NCI-H526 (cell line): ENCODE measurements around the gene RETREG1.
"Not testable (repeated sequence)": the region's sequence is repeated elsewhere in the genome, so short reads cannot be mapped to it uniquely, and the experiment has no call there.

Source experiments
- DNase-seq, 2 experiments: peaks; one replicate each; lab custom pipeline; 2025; lab: John Stamatoyannopoulos, UW

The RETREG1 gene

DNA sequence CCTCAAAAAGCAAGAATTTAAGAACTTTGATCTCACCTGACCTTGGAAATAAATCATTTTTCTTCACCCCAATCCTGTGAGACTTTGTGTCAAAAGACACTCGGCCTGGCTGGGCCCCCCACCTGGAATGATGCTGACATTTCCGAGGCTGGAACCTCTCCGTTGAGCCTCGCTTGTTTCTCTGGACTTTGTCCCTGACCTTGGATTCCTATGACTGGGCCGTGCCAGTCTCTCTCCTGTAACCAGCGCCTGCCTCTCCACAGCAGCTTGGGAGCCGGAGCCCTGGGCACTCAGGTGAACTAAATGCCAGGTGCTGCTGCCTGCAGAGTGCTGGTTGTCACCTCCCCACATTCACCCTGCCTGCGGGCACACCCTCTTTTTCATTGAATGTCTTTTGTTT is 62.7 kb downstream of the RETREG1 start:
- no peak for DNase-seq

DNA sequence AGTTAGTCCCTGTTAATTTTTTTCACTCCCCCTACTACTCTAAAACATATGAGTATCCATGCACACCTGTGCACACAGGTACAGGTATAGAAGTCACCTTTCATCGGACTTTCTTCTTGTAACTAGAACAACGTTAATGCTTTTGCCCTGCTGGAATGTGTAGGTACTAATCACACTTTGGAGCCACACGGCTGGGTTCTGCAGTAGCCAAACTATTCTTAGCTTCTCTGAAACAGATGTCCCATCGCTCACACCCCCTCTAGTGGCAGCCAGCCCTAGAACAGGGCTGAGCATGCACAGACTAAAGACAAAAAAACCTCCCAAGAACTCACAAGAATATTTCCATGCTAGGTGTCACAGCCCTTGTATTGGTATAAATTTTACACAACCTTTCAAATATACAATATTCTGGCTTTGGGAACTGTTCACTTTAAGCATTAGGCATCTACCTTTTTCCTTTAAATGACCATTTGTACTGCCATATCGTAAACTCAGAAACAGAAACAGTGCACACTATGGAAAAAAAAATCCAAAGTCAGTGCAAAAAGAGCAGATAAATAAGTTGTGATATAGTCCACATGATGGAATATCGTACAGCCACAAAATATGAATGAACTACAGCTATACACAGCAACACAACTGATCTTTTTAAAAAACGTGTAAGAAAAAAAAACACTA is 64.0 kb downstream of the RETREG1 start:
- DNase-seq, result peak; percentile 35 to 72

DNA sequence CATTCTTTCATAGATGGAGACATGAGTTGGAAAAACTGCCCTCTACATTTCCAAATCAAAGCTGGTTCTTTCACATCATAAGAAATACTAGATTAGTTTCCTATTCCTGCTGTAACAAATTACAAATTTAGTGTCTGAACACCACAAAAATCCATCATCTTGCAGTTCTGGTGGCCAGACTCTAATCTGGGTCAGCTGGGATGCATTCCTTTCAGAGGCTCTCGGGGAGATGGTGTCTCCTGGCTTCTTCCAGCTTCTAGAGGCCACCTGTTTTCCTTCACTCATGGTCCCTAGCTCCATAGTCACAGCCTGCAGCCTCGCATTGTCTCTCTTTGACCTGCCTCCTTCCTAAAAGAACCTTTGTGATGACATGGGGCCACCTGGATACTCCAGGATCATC is 65.2 kb downstream of the RETREG1 start:
- no peak for DNase-seq

DNA sequence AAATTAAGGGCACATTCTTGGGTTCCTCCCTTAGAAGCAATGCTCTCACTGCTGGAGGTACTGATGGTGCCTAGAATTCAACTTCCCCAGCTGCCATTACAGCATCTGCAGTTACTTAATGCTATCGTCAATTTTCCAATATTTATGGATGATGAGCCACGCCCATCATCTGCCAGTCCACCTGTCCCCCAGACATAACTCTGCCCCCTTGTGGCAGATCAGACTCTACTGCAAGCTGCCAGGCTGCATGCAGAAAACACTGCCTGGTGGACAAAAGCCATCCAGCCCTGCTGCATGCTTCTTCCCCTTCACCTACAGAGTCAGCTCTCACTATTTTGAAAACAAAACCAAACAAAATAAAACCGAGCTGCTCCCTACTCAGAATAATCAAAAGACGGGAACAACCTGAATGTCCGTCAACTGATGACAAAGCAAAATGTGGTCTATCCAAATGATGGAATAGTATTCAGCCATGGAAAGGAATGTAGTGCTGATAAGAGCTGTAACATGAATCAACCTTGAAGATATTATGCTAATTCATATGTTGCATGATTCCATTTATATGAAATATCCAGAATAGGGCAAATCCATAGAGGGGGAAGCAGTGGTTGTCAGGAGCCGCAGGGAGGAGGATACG is 66.4 kb downstream of the RETREG1 start:
- DNase-seq, result peak in 1 of 2 experiments; percentile 48

DNA sequence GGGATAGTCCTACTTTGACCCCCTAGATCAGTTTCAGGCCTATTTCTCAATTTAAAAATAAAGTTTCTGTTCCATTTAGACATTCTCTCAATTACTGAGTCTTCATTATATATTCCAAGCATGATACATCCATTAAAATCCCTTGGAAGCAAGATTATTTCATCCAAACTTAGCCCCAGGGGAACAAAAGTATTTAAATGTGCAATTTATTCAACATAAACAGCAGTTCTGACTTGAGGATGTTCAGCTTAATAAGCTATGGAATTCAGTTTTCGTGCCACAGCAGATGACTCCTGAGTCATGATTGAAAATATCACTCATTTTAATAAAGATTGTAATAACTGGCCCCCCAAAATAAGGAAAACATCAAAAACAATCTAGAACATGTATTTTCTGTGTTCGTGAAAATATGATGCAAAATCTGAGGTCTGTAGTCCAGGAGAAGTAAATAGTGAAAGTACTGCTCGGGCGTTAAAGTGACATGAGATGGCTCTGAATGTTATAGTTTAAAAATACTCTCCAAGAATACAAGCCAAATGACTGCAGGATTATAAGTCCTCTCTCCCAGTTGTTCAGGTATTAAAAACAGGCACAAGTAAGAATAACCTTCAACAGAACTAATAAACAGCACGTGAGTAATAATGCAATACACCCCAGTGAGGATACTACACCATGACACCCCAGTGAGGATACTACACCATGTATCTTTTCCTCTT is 67.1 kb downstream of the RETREG1 start:
- DNase-seq, result no peak

DNA sequence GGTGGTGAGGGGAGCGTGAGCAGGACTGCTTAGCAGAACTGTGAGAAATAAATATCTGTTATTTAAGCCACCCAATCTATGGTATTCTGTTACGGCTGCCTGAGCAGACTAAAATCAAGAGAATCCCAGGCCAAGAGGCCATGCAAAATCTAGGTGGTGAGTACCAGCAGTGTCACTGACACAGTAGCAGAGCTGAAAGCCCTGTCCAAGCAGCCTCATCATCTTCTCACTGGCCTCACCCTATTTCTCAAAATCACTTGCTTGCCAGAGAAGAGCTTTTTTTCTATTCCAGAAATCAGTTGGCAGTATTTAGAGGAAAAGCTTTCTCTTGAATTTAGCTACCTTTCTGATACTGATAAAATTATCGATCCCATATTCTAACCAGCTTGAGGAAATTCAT is 68.0 kb downstream of the RETREG1 start:
- DNase-seq, result no peak

DNA sequence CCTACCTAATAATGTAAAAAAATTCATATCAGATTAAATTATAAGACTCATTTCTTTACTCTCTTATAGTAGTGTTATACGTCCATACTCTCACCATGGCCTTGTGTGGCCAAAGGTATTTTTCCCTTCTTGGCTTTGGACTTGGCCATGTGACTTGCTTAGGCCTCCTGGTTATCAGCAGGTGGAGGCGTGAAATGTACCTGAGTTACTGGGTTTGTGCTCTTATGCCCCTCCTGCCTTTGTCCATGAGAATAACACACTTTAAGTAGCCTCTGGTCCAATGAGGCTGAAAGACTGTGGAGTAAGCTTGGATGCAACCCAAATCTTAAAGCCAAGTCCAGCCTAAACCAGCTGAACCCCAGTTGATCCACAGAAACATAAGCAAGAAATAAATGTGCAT is 68.7 kb downstream of the RETREG1 start:
- no peak for DNase-seq

DNA sequence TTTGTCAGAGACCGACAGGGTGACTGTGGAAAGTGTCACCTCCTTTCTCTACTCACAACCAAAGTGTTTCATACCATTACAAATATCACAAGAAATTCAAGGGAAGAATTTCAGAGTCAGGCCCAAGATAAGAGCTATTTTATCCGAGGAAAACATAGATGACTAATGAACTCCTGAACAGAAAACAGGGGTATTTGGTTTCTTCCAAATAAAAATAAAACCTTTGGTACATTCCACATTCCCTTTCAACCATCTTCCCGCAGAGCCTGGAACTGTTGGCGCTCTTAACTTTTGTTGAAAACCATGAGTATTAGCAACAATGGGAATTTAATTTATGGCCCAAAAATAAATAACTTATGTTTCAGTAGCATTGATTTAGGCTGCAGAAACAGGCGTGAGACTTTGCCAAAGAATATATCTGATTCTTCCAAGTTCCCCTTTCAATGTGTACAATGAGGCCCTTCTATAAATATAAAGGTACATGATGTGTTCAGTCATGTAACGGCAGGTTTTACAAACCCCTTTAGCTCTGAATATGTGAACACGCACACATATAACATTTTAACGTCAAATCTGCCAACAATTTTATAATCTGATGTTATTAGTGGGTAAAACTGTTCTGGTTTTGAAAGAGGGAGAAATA is 69.5 kb downstream of the RETREG1 start:
- no peak for DNase-seq

DNA sequence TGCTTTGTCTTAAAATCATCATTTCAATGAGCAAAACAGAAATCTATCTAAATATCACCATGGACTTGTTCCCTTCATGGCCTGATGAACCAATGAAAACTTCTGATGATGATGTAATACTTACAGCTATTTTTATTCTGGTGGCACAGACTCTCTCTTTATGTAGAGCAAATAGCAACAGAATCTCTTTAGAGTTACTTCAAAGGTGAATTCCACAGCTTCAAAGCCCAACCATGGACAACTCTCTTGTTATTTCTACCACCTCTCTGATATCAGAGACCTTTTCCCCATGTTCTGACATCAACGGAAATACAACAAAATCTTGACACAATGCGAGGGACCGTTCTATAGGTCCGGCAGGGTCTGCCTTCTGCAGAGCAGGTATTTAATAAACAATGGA is 70.1 kb downstream of the RETREG1 start:
- DNase-seq, result no peak

DNA sequence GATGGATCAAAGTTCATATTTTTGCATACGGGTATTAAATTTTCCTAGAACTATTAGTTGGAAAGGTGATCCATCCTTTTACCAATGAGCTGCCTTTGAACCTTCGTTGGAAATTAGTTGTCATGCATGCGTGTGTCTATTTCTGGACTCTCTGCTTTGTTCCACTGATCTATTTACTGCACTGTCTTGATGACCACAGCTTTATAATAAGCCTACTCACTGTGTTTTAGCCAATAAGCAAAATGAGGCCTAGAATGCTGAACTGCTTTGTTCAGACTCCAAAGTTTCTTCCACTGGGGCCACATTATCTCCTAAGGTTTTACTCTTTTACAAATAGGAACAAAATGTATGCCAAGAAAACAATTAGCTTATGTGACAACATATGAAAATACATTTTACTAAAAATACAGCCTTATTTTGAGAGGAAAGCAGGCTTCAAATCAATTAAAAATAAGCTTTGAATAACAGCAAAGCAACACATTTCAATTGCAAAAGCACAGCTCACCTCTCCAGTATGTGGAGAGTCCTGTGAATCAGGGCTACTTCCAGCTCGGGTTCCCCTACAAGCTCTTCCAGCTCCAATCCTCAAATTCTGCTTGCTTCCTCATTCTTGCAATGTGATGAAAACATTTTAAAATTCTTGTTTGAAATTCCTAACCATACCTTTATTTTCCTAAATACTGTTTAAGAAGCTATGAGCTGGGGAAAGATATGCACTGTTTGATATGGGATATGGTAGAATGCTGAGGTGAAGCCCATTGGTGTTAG is 72.0 kb downstream of the RETREG1 start:
- DNase-seq, result peak; percentile 44 to 60

DNA sequence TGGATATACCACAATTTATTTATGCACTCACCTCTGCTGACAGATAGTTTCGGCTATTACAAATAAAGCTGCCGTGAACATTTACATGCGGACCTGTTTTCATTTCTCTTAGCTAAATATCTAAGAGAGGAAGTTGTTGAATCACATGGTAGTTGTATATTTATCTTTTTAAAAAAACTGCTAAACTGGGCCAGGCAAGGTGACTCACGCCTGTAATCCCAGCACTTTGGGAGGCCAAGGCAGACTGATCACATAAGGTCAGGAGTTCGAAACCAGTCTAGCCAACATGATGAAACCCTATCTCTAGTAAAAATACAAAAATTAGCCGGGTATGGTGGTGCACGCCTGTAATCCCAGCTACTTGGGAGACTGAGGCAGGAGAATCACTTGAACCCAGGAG is 73.6 kb downstream of the RETREG1 start:
- not testable (repeated sequence) for DNase-seq

DNA sequence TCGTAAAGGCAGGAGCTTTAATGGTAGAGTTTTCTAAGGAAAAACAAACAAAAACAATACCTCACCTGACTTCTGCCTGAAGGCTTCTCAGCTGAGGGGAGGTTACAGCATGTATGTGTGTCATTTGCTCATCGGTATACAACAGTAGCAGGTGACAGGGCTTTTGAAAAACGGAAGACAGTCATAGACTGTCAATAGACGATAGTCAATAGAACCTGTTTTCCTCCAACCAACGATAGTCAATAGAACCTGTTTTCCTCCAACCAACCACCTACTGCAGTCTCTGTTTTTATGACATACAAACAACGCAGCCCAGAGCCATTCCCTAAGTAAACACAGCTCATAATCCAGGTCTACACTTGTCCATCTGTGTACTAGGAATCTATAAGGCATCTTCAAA is 74.6 kb downstream of the RETREG1 start:
- DNase-seq, result peak in 1 of 2 experiments; percentile 33

DNA sequence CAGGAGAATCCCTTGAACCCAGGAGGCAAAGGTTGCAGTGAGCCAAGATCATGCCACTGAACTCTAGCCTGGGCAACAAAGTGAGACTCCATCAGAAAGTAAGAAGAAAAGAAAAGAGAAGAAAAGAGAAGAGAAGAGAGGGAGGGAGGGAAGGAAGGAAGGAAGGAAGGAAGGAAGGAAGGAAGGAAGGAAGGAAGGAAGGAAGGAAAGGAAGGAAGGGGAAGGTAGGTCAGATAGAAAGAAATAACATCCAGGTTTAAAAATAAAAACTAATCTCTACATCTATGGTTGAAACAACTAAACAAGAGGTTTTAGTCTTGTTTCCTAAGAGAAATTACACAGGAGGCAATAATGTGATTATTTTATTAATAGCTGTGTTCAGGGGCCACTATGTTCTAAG is 75.2 kb downstream of the RETREG1 start:
- DNase-seq, result not testable (repeated sequence)

DNA sequence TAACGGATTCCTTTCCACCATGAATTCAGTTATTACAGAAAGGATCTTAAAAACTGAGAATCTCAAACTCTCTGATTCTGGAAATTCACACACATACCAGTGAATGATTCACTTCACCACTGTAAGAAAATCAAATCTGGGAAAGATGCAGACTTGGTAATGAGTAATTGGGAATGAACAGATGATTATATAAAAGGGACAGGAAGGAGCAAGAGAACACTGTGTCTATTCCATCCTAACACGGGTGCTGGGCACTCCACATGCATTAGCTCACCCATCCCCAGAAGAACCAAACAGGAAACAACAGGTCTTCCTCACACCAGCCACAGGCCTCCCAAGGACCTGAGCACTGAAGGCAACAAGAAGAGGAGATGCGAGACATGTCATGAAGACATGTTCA is 76.4 kb downstream of the RETREG1 start:
- no peak for DNase-seq

DNA sequence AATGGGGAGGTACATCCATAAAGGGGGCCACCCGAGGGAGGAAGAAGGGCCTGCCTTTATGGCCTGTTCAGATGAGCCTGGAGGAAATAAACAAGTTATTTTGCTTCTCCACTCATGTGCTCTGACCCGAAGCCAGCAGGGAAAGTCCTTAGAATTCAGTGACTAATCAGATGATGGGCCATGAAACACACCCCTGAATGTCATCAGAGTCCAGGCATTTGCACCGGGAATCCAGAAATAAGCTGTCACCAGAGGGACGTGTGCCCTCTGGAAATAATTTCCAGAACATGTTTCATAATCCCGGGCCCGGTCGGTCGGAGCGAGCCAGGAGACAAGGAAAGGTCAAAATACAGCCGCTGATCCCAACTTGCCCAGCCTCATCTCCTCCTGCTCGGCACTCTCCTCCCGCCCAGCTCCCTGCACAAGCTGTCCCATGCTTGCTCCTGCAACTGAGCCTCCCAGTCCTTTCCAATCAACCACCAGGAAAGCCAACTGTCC is 77.6 kb downstream of the RETREG1 start:
- no peak for DNase-seq

DNA sequence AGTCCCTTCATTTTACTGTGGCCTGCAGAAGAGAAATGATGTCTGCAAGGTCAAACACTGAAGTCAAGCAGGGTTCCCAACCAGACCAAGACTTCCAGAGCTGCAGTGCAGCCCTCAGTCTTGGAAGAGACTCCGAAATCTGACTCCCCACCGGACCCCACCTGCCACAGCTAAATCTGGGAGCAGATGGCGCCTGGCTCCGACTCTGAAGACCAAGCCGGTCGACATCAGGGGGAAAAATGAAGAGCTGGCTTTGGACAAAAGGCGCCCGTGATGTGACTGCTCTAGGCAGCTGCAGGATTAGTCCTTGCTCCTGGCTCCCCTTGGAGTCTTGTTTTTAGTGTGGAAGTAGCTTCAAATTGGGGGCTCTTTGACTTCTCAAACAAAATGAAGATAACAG is 78.8 kb downstream of the RETREG1 start:
- DNase-seq, result no peak

DNA sequence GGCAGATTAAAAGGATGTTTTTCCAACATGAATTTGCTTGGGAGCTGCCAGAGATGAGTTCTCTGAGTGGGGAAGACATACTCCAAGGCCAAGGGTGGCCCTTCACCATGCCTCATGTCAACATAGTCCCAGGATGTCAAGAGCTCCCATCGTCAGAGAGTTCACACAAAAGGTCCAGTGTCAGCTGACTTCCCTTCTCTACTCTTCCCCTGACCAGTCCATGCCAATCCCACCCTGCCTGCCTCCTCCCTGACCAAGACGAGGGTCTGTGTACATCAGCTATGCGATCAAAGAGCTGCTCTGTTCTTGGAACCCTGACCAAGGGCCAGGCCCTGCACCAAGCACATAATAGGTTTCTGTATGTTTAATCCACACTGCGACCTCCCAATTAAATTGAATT is 80.0 kb downstream of the RETREG1 start:
- DNase-seq, result no peak

DNA sequence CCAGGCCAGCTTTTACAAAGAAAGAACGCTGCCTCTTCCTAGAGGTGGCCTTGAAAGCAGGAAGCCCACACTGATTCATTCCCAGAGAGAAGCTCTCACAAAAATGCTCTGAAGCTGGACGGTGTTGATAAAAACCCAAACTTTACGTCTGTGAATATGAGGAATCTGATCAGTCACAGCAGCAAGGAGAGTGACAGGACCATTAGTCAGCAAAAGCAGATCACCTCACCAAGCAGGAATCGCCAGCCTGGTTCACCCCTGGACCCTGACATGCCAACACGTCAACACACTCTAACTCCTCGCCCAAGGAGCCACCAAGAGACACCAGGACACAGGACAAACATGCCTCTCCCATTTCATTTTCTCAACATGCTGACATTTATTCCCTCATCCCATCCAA is 80.6 kb downstream of the RETREG1 start:
- DNase-seq, result no peak

DNA sequence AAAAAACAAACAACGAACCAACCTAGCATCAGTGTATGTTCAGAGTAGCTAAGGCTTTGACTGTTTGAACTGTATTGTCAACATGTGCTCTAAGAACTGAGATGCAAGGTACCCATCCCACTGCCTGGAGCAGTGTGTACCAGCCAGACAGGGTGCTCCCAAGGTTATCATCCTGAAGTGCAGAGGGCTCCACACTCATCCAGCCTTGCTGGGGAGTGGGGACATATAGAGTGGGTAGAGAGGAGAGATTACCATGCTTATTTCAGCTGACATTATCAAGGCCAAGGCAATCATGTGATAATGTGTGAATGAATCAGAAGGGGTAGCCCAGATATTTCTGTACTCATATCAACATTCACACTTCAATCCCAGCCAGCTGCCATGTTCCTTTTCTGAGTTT is 82.5 kb downstream of the RETREG1 start:
- DNase-seq, result no peak

DNA sequence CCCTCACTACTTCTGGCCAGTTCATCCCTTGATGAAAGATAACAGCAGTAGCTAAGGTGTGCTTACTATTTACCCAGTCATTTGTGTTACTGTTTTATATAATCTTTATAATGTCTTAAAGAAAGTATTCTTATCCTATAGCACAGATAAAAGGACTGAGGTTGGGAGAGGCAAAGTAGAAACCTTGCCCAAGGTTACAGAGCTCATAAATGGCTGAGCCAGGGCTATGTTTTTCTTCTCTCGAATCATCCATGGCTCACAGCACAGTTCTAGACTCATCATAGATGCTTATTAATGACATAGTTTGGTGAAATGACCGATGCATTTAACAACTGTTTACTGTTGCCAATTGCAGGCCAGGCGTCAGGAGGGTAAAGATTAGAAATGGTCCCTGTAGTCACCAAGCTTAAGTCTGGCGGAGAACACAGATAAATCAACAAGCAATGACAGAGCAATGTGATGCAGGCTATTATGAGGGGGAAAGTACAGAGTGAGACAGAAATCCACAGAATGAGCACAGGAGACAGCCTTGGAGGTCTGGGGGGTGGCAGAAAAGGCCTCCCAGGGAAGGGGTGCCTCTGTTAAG is 85.6 kb downstream of the RETREG1 start:
- no peak for DNase-seq

DNA sequence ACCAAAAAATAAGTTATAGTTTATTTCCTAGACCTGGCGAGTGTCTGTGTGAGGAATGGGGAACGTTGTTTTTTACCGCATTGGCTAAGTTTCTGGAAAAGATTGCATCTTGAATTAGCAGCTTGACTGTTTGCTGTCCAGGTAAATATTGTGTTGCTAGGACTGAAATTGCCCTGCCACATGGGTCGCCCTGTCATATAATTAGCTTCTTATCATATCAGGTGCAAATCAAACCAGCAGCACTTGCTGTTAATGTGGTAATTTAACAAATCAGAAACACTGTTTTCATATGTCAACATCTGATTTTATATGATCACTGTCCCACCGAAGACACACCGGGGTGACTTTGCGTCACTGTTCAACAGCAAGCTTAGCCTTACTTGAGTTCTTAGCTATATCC is 87.5 kb downstream of the RETREG1 start:
- peak in 1 of 2 experiments; percentile 32 for DNase-seq
